HG03565 (cell line): Measurements from ENCODE around the gene SNRNP200.

Source experiments
- ATAC-seq: cut with Tn5 transposase; IDR thresholded peaks from one replicate; pipeline ENCODE4 v1.9.1; 2021; ENCODE audit warnings: mild to moderate bottlenecking, moderate library complexity; ENCODE audit not compliant: unreplicated experiment

Gene SNRNP200

DNA sequence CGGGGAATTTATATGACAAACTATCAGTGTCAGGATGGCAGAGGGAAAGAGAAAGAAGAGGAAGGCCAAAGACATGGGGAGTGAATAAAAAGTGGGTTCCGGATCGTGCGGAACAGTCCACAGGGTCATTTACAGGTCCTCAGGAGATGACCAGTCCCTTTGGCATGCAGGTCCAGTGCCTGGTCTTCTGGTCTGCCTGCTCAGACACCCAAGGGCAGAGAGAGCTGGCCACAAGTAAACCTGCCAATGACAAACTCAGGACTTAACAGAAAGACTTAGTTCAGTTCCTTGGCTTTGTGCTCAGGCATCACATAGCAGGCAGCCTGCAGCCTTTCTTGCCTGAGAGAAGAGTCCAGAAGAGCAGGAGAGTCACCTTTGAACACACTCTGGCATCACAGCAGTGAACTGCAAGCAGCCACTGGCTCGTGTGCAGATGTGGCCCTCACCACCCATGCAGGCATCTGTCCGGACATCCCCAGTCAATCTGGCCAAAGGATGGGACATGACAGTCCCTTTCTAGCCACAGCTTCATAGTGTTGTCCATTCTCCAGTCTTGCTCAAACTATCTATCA, 53.5 kb downstream of the SNRNP200 start:
- no peak for ATAC-seq

DNA sequence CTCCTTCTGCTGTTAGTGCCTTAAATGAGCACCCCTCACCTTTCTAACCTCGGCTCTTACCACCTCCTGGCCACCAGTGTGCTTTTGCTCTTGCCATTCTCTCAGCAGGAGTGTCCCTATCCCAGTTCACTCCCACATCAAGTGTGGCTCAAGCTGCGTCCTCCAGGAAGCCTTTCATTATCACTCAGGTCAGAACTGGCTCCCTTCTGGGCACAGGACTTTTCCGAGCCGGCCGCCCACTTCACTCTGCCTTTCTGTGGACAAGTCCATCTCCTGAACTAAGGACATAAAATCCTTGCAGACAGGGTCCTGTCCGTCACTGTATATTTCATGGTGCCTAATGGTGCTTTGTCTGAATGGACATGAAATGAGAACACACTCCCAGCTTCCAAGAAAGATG, 55.2 kb downstream of the SNRNP200 start:
- ATAC-seq: no peak

DNA sequence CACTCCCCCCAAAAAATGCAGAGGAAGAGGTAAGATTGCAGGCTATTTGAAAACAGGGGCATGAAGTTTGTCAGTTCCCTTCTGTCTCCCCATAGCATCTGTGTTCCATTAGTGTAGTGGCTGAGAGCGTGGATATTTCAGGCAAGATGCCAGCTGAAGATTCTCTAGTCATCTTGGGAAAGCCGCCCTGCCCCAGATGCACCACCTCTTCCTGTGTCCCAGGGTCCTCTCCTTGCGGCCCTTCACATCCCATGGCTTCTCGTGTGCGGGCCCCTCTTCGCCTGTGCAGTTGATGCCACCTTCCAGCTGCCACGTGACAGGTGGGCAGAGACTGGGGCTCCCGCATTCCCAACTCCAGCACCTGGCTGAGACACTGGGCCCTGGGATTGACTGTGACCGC, 55.7 kb downstream of the SNRNP200 start:
- ATAC-seq: no peak

DNA sequence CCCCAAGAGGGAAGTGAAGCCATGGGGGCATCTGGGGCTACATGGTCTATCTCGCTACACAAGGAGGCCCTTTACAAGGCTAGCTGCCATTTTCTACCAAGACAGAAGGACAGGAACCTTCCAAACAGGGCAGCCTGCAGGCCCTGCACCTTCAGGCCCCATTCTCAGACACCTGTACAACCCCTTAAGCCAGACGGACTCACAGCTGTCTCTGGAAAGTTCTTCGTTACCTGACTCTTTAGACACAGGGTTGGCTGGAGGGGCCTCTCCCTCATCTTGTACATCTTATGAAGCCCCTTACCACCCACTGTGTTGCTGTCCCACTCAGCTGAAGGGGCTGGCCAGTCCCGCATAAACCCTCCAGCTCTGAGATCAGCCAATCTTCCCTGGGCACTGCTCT, 56.7 kb downstream of the SNRNP200 start:
- ATAC-seq: no peak

DNA sequence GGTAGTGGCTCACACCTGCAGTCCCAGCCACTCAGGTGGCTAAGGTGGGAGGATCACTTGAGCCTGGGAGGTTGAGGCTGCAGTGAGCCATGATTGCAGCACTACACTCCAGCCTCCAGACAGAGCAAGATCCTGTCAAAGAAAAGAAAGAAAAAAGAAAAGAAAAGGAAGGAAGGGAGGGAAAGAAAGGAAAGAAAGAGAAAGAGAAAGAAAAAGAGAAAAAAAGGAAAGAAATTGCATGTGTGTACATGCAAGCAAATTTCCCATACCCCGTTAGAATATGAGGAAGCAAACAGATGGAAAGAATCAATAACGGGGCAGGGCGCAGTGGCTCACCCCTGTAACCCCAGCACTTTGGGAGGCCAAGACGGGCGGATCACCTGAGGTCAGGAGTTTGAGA, 57.5 kb downstream of the SNRNP200 start:
- no peak for ATAC-seq

DNA sequence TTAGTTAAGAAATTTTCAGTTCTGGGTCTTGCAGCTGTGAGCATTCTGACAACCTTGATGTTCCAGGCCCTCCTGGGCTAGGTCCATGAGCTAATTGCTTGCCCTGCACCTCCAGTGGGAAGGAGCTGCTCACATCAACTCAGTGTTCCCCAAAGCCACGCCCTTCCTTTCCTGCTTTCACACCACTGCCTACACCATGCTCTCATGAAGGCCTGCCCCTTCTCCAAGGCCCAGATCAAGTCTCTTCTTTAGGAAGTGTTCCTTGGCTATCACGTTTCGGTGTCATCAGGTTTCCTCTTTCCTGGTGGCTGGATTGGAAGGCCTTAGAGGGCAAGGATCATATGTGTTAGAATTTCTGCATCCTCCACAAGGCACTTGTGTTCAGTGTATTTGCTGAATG, 58.3 kb downstream of the SNRNP200 start:
- no peak for ATAC-seq

DNA sequence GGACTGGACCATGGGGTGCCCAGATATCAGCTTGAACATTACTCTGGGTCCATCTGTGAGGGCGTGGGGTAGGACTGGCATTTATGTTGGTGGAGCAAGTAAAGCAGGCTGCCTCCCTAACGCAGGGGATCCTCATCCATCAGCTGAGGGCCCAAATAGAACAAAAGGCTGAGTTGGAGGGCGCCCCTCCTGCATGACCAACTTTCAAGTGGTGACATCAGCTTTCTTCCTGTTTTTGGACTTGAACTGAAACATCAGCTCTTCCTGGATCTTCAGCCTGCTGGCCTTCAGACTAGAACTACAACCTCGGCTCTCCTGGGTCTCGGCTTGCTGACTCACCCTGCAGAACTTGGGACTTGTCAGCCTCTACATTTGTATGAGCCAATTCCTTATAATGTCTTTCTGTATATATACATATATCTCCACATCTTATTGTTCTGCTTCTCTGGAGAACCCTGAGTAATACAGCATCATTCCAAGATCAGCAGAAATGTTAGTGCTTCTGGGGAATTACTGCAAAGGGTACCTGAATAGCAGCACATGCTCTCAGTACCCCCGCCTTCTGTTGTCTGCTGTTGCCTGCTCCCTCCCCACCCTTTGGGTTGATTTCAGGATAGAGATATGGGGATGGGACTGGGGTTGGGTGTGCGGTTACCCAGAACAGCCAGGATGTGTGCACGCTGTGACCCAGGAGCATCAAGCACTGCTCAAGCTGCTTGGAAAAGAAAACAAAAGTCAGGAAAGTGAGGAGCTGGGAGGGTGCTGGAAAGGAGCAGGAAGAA, 59.5 kb downstream of the SNRNP200 start:
- ATAC-seq: no peak

DNA sequence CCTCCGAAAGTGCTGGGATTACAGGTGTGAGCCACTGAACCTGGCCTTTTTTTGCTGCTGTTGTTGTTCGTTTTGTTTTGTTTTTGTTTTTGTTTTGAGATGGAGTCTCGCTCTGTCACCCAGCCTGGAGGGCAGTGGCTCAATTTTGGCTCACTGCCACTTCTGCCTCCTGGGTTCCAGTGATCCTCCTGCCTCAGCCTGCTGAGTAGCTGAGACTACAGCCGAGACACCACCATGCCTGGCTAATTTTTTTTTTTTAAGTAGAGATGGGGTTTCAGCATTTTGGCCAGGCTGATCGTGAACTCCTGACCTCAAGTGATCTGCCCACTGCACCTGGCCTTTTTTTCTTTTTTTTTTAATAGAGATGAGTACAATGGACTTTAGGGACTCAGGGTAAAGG, 61.5 kb downstream of the SNRNP200 start:
- no peak for ATAC-seq

DNA sequence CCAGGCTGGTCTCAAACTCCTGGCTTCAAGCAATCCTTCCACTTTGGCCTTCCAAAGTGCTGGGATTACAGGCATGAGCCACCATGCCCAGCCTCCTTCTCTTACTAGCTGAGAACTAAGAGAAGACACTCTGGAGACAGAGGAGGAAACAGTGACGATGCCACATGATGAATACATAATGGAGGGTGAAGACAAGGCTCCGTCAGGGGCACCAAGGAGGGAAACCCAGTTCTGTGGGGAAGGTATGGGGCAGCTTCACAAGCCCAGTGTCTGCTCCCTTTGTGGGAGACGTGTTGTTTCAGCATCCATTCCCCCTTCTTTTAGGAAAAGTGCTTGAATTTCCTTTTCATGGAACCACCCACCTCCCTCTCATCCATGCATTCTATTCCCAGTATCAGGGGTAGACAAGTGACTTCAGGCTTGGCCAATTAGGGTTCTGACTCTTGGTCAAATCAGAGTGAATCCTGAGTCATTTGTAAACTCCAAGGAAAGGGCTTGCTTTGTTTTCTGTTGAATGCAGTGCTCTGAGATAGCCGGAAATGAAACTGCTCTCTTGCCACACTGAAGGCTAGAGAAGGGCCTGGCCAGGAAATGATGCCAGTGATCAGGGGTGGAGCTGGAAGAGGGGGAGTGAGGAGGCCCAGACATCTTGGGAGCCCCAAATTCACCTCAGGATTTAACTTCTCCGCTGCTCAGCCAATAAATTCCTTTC, 63.3 kb downstream of the SNRNP200 start:
- ATAC-seq: peak; percentile 76

DNA sequence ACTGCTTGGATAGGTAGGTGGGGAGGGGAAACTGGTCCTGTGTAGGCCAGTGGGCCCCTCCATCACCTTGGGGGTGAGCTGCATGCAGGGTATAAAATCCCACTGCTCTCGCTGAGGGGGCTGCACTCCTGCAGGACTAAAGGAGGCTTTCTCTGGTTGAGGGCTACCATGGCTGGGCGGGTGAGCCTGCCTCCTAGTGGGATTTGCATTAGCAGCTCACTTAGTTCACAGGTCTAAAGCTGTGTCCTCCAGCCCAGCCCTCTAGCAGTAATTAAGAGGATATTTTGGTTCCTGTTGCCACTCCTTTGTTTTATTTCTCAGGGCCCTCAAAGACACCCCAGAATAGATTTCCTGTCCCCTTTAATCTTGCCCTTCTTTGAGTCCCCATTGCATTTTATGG, 64.1 kb downstream of the SNRNP200 start:
- ATAC-seq: no peak

DNA sequence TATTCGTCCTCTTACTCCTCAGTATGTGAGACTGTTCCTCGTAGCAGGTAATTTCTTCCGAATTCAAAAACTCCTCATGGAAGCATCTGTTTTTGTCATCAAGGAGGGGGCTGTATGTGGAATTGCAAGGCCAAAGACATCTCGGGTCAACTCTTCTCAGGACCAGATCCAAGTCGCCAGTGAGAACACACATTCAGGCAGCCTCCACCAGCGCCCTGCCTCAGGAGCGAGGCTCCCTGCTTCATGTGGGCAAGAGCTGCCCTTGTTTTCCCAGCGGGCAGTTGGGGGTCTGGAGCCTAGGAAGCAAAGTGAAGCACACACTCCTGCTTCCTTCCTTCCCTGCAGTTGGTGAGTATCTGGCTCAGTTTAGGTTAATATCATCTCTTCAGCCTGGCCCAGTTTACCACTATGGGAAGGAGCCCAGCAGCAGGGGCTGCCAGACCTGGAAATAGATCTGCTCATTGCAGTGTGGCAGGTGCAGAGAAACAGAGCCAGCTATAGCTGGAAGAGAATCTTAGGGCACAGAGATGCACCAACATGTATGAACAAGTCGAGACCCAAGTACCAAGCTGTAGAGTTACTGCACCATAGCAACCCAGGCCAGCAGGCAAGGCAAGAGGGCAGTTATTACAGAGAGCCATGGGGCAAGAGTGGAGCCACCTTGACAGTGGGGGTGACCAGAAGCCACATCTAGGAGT, 64.9 kb downstream of the SNRNP200 start:
- ATAC-seq: no peak

DNA sequence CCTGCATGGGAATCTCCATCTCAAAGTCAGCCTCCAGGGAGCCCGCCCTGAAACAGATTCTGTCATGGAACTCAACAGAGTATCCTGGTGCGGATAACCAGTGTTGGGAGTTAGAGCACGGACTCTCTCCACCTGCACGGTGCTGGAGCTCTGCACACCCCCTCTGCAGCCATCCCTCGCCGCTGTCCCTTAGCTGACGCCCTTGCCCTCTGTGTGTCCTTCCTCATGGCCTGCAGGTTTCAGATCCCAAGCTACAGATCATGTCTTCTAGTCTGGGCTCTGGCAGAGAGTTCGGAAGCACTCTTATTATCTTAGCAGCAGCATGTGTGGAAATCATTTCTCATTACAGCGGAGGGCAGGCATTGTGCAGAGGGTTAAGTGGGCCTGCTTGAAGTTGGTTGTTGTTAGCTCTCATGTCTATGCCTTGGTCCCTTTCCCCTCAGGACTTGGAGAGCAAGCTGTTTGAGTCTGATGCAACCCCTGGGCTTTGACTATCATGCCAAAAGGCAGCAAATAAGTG, 65.5 kb downstream of the SNRNP200 start:
- ATAC-seq: no peak

DNA sequence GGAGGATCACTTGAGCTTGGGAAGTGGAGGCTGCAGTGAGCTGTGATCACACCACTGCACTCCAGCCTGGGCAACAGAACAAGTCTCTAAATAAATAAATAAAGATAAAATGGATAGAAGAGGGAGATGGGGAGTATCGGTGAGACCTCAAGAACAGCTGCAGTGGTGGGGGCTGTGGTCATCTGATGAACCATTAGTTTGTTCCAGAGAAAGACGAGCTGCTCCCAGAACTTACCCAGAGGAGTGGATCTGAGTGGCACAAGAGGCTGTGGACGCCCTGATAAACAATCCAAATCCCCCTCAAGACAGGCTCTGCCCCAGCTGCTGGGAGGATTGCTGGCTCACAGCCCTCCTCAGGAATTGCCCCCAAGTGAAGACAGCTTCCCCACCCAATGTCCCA, 66.3 kb downstream of the SNRNP200 start:
- ATAC-seq: no peak

DNA sequence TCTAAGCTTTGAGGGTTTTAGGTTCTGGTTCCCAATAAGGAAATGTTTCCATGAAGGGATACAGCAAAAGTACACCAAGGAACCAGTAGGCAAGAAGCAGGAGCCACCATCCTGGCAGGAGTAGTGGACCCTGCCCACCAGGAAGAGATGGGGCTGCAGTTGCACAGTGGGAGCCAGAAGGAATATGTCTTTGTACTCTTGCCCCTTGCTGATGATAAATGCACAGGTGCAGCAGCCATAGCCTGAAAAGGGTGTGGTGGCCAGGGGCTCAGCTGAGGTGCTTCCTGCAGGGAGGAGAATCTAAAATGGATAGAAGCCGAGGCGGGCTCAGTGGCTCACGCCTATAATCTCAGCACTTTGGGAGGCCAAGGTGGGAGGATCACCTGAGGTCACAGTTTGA, 67.1 kb downstream of the SNRNP200 start:
- ATAC-seq: no peak

DNA sequence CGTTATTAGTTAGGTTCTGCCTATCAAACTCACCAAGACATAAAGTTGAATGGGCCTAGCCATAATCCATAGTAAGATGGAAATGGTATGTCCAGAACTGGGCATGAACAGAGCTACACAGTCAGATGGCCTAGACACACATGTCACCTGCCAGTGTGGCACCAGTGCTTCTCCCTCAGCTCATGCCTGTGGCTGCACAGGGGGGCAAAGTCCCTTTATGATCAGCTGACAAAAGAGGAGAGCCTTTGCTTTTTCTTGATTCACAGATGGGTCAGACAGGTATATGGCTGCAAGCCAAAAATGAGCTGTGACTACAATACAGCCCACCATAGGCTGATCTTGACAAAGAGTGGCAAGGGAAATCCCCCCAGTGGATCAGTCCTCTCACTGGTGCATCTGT, 68.5 kb downstream of the SNRNP200 start:
- no peak for ATAC-seq

DNA sequence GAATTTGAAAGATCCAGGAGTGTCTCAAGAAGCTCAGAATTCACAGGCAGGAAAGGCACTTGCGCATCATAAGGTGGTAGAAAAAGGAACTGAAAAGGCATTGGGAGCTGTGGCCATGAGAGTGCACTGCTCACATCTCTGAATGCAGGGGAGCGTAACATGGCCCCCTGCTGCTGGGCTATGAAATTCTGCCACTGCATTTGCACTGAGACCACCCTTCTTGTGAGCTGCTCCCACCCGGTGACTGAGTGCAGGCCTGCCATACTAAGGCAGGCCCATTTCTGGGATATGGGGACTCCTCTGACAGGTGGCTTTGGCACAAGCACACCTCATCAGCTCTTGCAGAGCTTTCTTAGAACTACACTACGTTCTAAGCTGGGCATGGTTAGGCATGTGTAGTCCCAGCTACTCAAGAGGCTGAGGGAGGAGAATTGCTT, 71.4 kb downstream of the SNRNP200 start:
- ATAC-seq: peak; percentile 70

DNA sequence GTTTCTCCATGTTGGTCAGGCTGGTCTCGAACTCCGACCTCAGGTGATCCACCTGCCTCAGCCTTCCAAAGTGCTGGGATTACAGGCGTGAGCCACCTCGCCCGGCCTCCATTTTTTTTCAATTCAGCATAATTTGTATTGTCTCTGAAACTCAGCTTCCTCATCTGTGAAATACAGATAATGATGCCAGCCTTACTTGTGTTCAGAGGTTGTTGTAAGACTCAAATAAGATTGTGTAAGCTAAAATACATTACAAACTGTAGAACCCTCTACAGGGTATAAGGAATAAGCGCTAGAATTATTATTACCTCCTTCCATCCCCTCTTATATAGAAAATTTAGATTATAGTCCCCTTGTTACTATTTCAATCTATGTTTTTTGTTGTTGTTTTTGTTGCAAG, 71.9 kb downstream of the SNRNP200 start:
- no peak for ATAC-seq

DNA sequence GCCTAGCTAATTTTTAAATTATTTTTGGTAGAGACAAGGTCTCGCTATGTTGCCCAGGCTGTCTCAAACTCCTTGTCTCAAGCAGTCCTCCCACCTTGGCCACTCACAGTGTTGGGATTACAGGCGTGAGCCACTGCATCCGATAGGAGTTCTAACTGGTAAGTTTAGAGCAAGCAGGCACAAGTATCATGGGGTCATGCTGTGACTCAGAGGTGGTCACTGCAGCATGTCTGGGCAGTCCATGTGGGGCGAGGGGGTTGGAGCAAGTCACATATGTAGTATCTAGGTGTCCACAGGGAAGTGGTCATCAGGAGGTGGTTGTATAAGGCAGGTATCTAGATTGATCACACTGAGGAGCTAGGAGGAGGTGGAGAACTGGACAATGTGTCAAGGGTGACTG, 74.0 kb downstream of the SNRNP200 start:
- no peak for ATAC-seq

DNA sequence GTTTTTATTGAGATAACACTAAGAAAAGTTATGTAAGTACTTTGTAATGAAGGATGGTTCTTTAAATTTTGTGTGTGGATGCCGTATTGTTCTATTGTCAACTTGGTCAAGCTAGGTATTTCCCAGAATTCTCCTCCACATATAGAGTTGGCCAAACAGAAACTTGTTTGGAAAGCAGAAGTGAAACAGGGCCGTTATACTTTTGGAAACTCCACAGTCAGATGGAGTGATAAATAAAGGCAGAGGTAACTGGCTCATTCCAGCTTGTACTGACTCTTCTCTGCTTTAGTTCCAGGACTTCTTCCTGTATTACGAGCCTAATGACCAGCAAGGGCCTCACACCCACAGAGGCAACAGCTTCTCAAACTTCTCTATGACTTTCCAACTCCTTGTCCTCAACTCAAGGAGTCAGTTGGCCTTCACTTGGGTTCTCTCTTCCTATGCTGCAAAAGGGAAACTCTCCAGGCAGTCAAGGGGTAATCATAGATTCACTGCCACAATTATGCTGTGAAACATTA, 80.3 kb downstream of the SNRNP200 start:
- peak; percentile 80 for ATAC-seq
